B cell (primary cell): ENCODE results near the gene GK2.

Experiments used
- EZH2 ChIP-seq: IDR thresholded peaks from 2 replicates; pipeline ENCODE4 v1.6.1; 2012; ENCODE audit warnings: borderline replicate concordance, low read depth, mild to moderate bottlenecking, moderate library complexity, low read length; ENCODE audit not compliant: insufficient read depth, poor library complexity, severe bottlenecking
- TF ChIP-seq, protein P1 (sequence below): fragments of 200-600 bp; IDR thresholded peaks from one replicate; pipeline ENCODE4 v1.8.0; 2022; ENCODE audit warnings: antibody characterized with exemption, mild to moderate bottlenecking

DNA sequence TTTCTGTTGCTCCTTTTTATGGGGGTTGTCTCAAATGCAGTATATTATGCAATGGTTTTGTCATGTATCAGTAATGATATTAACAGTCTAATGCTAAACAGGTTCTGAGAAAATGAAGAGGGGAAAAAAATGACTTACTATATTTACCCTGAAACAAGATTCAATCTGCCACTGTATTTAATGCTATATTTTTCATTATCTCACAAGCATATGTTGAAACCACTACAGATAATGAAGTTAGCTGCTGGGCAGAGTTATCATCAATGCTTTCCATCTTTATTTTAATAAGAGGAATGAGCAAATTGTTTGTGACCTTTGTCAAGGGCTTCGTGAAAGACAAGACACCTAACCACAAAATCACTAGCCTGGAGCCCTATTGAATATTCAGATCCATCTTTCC, 49.6 kb downstream of the GK2 start:
- TF ChIP-seq, protein P1, sequence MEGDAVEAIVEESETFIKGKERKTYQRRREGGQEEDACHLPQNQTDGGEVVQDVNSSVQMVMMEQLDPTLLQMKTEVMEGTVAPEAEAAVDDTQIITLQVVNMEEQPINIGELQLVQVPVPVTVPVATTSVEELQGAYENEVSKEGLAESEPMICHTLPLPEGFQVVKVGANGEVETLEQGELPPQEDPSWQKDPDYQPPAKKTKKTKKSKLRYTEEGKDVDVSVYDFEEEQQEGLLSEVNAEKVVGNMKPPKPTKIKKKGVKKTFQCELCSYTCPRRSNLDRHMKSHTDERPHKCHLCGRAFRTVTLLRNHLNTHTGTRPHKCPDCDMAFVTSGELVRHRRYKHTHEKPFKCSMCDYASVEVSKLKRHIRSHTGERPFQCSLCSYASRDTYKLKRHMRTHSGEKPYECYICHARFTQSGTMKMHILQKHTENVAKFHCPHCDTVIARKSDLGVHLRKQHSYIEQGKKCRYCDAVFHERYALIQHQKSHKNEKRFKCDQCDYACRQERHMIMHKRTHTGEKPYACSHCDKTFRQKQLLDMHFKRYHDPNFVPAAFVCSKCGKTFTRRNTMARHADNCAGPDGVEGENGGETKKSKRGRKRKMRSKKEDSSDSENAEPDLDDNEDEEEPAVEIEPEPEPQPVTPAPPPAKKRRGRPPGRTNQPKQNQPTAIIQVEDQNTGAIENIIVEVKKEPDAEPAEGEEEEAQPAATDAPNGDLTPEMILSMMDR, result no peak
- TF ChIP-seq EZH2, result no peak
